GM21360 (cell line): ENCODE measurements around the gene UQCRC1.
"Not testable (repeated sequence)": the region's sequence is repeated elsewhere in the genome, so short reads cannot be mapped to it uniquely, and the experiment has no call there.

Experiments used
- ATAC-seq: cut with Tn5 transposase; IDR thresholded peaks from one replicate; pipeline ENCODE4 v1.9.1; 2021; ENCODE audit warnings: mild to moderate bottlenecking, moderate library complexity; ENCODE audit not compliant: unreplicated experiment

The UQCRC1 gene

GRCh38 chr3:48556796-48557626 lies 52.4 kb downstream of the UQCRC1 start, which contains the start of gene PFKFB4:
Gene PFKFB4 (minus strand): TSS chr3:48556803. CDS start chr3:48556777, 26 bp downstream.
- ATAC-seq, result peak; percentile 76

- ATAC-seq, result no peak
These were observed 53.3 kb downstream of the UQCRC1 start for GRCh38 chr3:48555949-48556795.

- no peak for ATAC-seq
These were observed 54.1 kb downstream of the UQCRC1 start for GRCh38 chr3:48555231-48555948.

GRCh38 chr3:48553886-48554845 lies 55.3 kb downstream of the UQCRC1 start:
- no peak for ATAC-seq

GRCh38 chr3:48553361-48553760 lies 56.1 kb downstream of the UQCRC1 start:
- ATAC-seq, result no peak

- ATAC-seq, result no peak
These were observed 57.1 kb downstream of the UQCRC1 start for GRCh38 chr3:48552111-48552951.

GRCh38 chr3:48551651-48552050 lies 57.8 kb downstream of the UQCRC1 start:
- ATAC-seq, result not testable (repeated sequence)
